Kidney capillary endothelial cell (primary cell): Measurements from ENCODE around the gene NT5C2.
A peak's percentile ranks its signal among the peaks of the same experiment; 100 is the strongest.
"Not testable (repeated sequence)": the region's sequence is repeated elsewhere in the genome, so short reads cannot be mapped to it uniquely, and the experiment has no call there.

Experiments used
- DNase-seq: peaks from one replicate; pipeline ENCODE4 v3.0.0-alpha.2; 2018; ENCODE audit warnings: low spot score

The NT5C2 gene

GRCh38 chr10:103157246-103157645, 35.8 kb downstream of the NT5C2 start:
- no peak for DNase-seq

DNA sequence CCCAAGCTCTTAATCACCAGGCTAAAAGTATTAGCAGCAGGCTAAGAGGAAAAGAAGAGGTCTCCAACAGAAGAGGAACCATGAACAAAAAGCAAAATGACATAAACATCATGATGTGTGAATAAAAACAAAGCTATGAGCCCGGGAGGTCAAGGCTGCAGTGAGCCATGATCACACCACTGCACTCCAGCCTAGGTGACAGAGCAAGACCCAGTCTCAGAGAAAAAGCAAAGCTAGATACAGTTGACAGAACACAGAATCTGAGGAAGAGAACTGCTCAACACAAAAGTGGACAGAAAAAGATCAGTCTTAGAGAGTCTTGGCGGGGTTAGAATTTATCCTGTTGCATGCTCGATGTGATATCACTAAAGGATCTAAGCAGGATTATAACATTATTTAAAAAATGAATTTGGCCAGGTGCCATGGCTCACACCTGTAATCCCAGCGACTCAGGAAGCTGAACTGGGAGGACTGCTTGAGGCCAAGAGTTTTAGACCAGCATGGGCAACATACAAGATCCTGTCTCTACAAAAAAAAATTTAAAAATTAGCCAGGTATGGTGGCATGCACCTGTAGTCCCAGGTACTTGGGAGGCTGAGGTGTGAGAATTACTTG, 37.5 kb downstream of the NT5C2 start:
- DNase-seq, result no peak

- DNase-seq, result no peak
Measured at GRCh38 chr10:103154521-103155299, 38.4 kb downstream of the NT5C2 start.

DNA sequence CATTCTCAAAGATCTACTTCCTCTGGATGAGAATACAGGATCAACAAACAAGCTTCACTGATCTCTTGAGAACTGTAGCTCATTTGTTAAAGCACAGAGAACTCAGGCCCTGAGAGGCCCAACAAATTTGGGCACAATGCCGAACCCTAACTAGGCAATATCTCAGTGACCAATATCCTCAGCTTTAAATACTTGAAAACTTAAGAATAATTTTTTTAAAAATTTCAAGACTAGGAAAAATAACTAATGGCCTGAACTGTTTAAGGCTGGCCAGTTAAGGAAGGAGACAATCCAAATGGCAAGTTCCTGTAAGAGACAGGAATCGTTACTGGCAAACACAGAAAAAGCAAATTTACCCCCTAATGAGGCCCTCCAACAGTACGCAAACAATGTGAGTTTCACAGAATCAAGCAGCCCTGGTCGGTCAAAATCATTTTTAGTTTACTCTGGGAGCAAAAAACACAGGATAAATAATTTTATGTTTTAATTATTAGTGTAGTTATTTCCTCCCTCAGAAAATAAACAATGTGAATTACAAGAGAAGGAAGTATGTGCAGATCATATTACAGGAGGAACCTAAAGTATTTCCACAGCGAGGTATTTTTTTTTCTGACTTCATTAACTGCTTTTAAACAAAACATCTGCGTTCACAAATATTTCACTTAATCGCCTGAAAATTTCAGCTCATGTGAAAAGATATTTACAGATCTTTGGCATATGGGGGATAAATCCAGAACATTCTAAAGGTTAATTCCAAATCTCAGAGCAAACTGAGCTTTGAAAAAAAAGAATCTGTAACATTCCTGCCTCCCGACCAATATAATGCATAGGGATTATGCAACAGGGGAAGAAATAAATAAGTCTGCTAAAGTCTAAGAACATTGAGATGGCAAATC, 39.5 kb downstream of the NT5C2 start:
- no peak for DNase-seq

- no peak for DNase-seq
Measured at GRCh38 chr10:103149991-103150622, 43.0 kb downstream of the NT5C2 start.

DNA sequence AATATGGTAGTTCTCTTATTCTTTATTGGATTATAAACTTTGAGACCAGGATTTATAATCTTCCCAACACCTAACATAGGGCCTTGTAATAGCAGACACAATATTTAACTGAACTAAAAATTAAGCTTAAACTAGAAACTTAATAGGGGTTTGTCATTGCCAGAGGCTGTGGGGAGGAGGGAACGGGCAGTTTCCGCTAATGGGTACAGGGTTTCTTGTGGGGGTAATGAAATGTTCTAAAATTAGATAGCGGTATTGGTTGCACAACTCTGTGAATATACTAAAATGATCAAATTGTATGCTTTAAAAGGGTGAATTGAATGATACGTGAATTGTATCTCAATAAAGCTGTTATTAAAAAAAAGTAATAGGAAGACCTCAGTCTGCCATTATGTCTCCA, 45.4 kb downstream of the NT5C2 start:
- no peak for DNase-seq

DNA sequence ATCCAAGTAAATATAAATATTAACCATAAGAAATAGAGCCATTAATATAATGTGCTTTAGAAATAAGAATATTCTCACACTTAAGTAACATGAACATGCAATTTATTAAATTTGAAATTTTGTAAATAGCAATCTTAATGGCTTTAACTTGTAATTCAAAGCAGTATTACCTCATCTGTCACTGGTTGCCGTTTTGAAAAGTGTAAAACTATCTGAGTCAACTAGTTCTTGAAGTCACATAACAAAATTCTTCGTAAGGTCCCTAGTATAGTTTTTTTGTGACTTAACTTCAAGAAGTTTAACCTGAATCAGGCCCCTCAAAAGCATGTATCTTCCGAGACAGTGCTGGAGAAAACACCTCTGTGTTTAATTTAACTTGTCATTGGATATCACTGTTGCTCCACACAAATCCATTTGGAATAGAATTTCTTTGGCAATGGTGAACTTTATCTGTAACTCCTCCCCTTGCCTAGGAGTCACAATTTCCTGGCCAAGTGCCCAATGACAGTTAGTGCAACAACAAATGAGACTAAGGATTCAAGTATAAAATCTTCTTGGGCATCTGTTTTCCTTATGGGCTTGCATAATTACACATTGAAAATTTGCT, 47.1 kb downstream of the NT5C2 start:
- DNase-seq, result peak; percentile 46

DNA sequence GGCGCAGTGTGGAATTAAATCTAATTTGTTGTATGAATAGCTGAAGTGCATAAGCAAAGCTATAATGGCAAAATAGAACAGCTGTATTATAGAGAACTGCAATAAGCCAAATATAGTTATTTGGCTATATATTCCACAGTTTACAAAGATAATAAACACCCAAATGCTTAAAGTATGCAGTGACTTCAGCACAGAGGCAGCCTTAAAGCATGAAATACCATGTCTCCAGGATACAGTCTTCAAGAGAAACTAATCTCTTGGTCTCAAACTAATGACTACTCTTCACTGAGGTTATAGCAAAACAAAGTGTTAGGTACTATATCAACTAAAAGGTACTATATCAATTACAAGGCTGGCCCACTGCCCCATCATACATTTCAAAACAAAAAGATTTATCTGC, 48.0 kb downstream of the NT5C2 start:
- DNase-seq, result no peak

DNA sequence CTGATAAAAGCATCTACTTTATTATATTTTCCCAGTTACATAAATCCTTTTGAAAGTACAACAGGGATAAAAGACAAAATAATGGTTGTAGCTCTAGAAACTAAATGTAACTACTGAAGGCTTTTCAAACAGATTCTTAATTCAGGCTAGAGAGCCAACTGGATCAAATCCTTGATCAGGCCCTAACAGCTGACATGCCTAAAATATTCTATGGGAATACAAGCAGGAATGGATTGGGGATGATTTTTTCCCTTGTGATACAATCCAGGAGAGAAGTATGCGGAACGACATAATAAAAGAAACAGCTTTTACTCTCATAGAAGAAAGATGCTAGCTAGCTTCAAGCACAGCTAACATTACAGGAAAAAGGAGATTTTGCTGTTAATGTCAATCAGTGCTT, 49.0 kb downstream of the NT5C2 start:
- no peak for DNase-seq

GRCh38 chr10:103143641-103144040, 49.4 kb downstream of the NT5C2 start:
- DNase-seq, result not testable (repeated sequence)

DNA sequence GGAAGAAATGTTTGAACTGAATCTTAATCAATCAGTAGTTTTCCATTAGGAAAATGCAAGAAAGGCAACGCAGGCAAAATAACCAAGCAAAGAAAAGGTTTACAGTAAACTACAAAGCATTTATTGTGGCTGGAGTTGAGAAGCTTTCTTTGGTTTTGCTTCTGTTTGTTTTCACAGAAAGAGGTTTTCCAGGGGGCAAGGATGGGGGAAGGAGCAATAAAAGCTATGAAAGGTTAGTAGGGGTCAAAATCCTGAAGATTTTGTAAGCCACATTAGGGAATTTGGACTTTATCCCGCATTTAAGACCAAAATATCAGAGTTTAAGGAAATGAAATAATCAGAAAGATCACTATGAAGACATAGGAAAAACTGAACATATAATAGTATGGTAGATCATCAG, 51.1 kb downstream of the NT5C2 start:
- no peak for DNase-seq

DNA sequence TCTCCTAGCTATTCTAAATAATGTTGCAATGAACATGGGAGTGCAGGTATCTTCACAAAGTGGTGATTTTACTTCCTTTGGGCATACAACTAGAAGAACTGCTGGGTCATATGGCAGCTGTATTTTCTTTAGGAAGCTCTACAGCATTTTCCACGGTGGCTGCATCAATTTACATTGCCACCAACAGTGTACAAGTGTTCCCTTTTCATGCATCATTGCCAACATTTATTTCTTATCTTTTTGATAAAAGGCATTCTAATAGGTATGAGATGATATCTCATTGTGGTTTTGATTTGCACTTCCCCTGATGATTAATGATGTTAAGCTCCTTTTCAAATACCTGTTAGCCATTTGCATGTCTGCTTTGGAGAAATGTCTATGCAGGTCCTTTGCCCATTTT, 52.6 kb downstream of the NT5C2 start:
- no peak for DNase-seq

DNA sequence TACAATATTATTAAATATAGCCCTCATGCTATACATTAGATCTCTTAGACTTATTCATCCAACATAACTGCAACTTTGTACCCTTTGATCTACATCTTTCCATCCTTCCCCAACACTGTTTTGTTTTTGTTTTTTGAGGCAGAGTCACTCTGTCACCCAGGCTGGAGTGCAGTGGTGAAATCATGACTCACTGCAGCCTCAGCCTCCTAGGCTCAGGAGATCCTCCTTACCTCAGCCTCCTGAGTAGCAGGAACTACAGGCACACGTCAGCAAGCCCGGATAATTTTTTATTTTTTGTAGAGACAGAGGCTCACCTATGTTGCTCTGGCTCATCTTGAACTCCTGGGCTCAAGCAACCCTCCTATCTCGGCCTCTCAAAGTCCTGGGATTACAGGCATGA, 53.3 kb downstream of the NT5C2 start:
- no peak for DNase-seq

- not testable (repeated sequence) for DNase-seq
Measured at GRCh38 chr10:103135168-103135567, 57.9 kb downstream of the NT5C2 start.

DNA sequence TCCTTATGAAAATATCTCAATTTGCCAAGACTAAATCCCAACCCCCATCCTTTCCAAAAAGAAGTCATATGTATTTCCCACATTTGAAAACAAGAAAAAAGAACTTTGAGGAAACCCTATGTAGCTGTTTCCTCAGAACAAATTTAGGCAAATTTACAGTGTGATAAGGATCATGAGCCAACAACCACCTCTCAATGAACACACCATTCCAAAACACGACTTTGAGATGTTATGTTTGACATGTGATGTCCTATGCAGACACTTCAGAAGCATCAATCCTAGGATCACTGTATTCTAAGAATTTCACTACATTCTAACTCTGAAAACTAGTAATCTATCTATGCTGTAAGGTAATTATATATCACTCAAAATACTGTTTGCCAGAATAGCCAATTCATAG, 62.2 kb downstream of the NT5C2 start:
- no peak for DNase-seq

DNA sequence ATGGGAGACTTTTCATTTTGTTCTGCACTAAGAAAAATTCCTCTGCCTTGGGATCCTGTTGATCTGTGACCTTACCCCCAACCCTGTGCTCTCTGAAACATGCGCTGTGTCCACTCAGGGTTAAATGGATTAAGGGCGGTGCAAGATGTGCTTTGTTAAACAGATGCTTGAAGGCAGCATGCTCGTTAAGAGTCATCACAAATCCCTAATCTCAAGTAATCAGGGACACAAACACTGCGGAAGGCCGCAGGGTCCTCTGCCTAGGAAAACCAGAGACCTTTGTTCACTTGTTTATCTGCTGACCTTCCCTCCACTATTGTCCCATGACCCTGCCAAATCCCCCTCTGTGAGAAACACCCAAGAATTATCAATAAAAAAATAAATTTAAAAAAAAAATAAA, 62.9 kb downstream of the NT5C2 start:
- not testable (repeated sequence) for DNase-seq

DNA sequence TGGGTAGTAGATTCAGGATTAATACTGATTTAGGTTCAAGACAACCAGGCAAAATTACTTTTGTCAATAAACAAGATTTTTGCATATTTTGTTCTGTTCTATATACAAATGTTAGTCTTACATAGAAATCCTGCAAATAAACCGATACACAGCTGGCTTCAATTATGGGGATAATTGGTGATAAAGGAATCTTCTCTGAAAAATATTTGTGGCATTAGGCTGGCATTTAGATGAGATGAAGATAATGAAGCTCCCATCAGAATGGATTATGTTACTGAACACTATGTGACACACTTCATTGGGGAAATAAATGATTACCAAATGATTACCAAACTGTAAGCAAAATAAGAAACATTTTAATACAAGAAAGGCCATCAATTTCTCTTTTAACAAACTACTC, 65.8 kb downstream of the NT5C2 start:
- no peak for DNase-seq

- no peak for DNase-seq
Measured at GRCh38 chr10:103125323-103126267, 67.5 kb downstream of the NT5C2 start.

GRCh38 chr10:103124420-103125096, 68.5 kb downstream of the NT5C2 start:
- DNase-seq, result no peak
